Measurements from ENCODE around the gene AKR1C8.

- TF ChIP-seq CTCF (IDR thresholded peaks at IDR 0.05; ENCODE audit: low read length) (no peak), EZH2phosphoT487 (IDR thresholded peaks at IDR 0.05; ENCODE audit: low read length) (no peak), EZH2 (optimal IDR thresholded peaks at IDR 0.05; ENCODE audit: low read depth, low read length) (no peak)
Observed at GRCh38 chr10:5159126-5159525, 25.8 kb downstream of the AKR1C8 start.

All from MM.1S (cell line).